CD4-positive, alpha-beta T cell treated with Interferon gamma for 1 hour (primary cell): Measurements from ENCODE around the gene ZNF383.
"Not testable (repeated sequence)": the region's sequence is repeated elsewhere in the genome, so short reads cannot be mapped to it uniquely, and the experiment has no call there.

Experiments used
- DNase-seq: peaks from one replicate; pipeline ENCODE4 v3.0.0-alpha.2; 2020

ZNF383 gene

GRCh38 chr19:37217775-37218591 lies at the start of gene ZNF383:
Gene ZNF383, plus strand, starts transcription at chr19:37218214. Its CDS starts 12,240 bp downstream, at chr19:37230454.
- DNase-seq, result peak; percentile 79

GRCh38 chr19:37172368-37173366 lies 45.3 kb upstream of the ZNF383 start, which contains the start of gene ZNF585A:
Gene ZNF585A, minus strand, starts transcription at chr19:37172695. Its CDS starts 2,785 bp downstream, at chr19:37169910.
- DNase-seq, result peak; percentile 94

GRCh38 chr19:37186071-37186470 lies 31.9 kb upstream of the ZNF383 start:
- DNase-seq, result not testable (repeated sequence)

- not testable (repeated sequence) for DNase-seq
Observed at GRCh38 chr19:37195248-37195647, 22.8 kb upstream of the ZNF383 start.

- DNase-seq, result not testable (repeated sequence)
Observed at GRCh38 chr19:37197115-37197514, 20.9 kb upstream of the ZNF383 start.

GRCh38 chr19:37197768-37198167 lies 20.2 kb upstream of the ZNF383 start:
- no peak for DNase-seq

- DNase-seq, result no peak
Observed at GRCh38 chr19:37217480-37217774, 587 bp upstream of the ZNF383 start.

GRCh38 chr19:37218592-37218935 lies 550 bp downstream of the ZNF383 start:
- no peak for DNase-seq

GRCh38 chr19:37220383-37220782 lies 2.4 kb downstream of the ZNF383 start:
- no peak for DNase-seq

- no peak for DNase-seq
Observed at GRCh38 chr19:37221136-37221535, 3.1 kb downstream of the ZNF383 start.

- DNase-seq, result no peak
Observed at GRCh38 chr19:37226248-37226647, 8.2 kb downstream of the ZNF383 start.

GRCh38 chr19:37227996-37228395 lies 10.0 kb downstream of the ZNF383 start:
- peak; percentile 11 for DNase-seq

- DNase-seq, result no peak
Observed at GRCh38 chr19:37243206-37243632, 25.2 kb downstream of the ZNF383 start.

- peak; percentile 59 for DNase-seq
Observed at GRCh38 chr19:37251308-37252229, 33.6 kb downstream of the ZNF383 start.

GRCh38 chr19:37263028-37263427 lies 45.0 kb downstream of the ZNF383 start:
- not testable (repeated sequence) for DNase-seq

- DNase-seq, result not testable (repeated sequence)
Observed at GRCh38 chr19:37267005-37267404, 49.0 kb downstream of the ZNF383 start.

GRCh38 chr19:37267755-37268154 lies 49.7 kb downstream of the ZNF383 start:
- DNase-seq, result not testable (repeated sequence)

- DNase-seq, result not testable (repeated sequence)
Observed at GRCh38 chr19:37280656-37281055, 62.6 kb downstream of the ZNF383 start.

- DNase-seq, result not testable (repeated sequence)
Observed at GRCh38 chr19:37284020-37284419, 66.0 kb downstream of the ZNF383 start.

GRCh38 chr19:37289229-37289628 lies 71.2 kb downstream of the ZNF383 start:
- not testable (repeated sequence) for DNase-seq

- peak; percentile 55 for DNase-seq
Observed at GRCh38 chr19:37292998-37293939, 75.3 kb downstream of the ZNF383 start.
